ENCODE results near the gene RBM39.
A peak's percentile ranks its signal among the peaks of the same experiment; 100 is the strongest.

Gene RBM39

GRCh38 chr20:35665949-35666288 is 76.1 kb downstream of the RBM39 start:
- DNase-seq, result no peak

GRCh38 chr20:35664466-35665206 is 77.4 kb downstream of the RBM39 start, which contains the start of the genes CPNE1 and RBM12:
CPNE1 (minus strand) TSS chr20:35664900; CDS start chr20:35632923, 31,977 bp downstream.
RBM12 (minus strand) TSS chr20:35664900; CDS start chr20:35655322, 9,578 bp downstream.
- DNase-seq, result peak; percentile 97

GRCh38 chr20:35663516-35664465 is 78.3 kb downstream of the RBM39 start:
- peak; percentile 72 for DNase-seq

- no peak for DNase-seq
These were observed 79.5 kb downstream of the RBM39 start for GRCh38 chr20:35662551-35662950.

GRCh38 chr20:35661908-35662307 is 80.2 kb downstream of the RBM39 start:
- DNase-seq, result no peak

- no peak for DNase-seq
These were observed 81.0 kb downstream of the RBM39 start for GRCh38 chr20:35661053-35661452.

- DNase-seq, result no peak
These were observed 81.7 kb downstream of the RBM39 start for GRCh38 chr20:35660122-35660937.

GRCh38 chr20:35657271-35657670 is 84.8 kb downstream of the RBM39 start:
- DNase-seq, result peak; percentile 47

GRCh38 chr20:35654415-35654814 is 87.6 kb downstream of the RBM39 start:
- no peak for DNase-seq

GRCh38 chr20:35653893-35654292 is 88.2 kb downstream of the RBM39 start:
- DNase-seq, result no peak

All from DMS53 (cell line).